OCI-LY1 (cell line): ENCODE data around the gene ZNF701.

Experiments
- H2AFZ ChIP-seq: fragments of 200-600 bp; sonication (generic), shearing (Covaris generic); 2 replicates; pipeline ENCODE4 v1.6.0; 2014; ENCODE audit warnings: antibody characterized with exemption, mild to moderate bottlenecking, low read length
- H3F3A ChIP-seq: fragments of 200-600 bp; sonication (generic), shearing (Covaris generic); 2 replicates; pipeline ENCODE4 v1.6.0; 2014; ENCODE audit warnings: mild to moderate bottlenecking, antibody characterized with exemption, low read length, moderate library complexity; ENCODE audit not compliant: insufficient read depth
- H3K27ac ChIP-seq: fragments of 200-600 bp; sonication (generic); 2 replicates; pipeline ENCODE4 v1.5.1; 2014; ENCODE audit warnings: low read length, mixed run types, mild to moderate bottlenecking, low read depth; ENCODE audit not compliant: poor library complexity, severe bottlenecking
- H3K27me3 ChIP-seq: fragments of 200-600 bp; sonication (generic); 2 replicates; pipeline ENCODE4 v1.6.0; 2014; ENCODE audit warnings: antibody characterized with exemption, mild to moderate bottlenecking, low read length, moderate library complexity; ENCODE audit not compliant: insufficient read depth
- H3K36me3 ChIP-seq: fragments of 200-600 bp; sonication (generic); 2 replicates; pipeline ENCODE4 v1.6.1; 2014; ENCODE audit warnings: mild to moderate bottlenecking, antibody characterized with exemption, low read length, moderate library complexity, mixed read lengths; ENCODE audit not compliant: insufficient read depth
- H3K4me1 ChIP-seq: fragments of 200-600 bp; sonication (generic); 2 replicates; pipeline ENCODE4 v1.5.1; 2014; ENCODE audit warnings: mild to moderate bottlenecking, low read length, moderate library complexity; ENCODE audit not compliant: insufficient read depth, severe bottlenecking
- H3K4me2 ChIP-seq: fragments of 200-600 bp; sonication (generic), shearing (Covaris generic); 2 replicates; pipeline ENCODE4 v1.6.1; 2014; ENCODE audit warnings: low read length
- H3K4me3 ChIP-seq: fragments of 200-600 bp; sonication (generic); 2 replicates; pipeline ENCODE4 v1.5.1; 2014; ENCODE audit warnings: low read length, low read depth, mild to moderate bottlenecking, mixed read lengths; ENCODE audit not compliant: poor library complexity, severe bottlenecking
- H3K79me2 ChIP-seq: fragments of 200-600 bp; shearing (Covaris generic); 2 replicates; pipeline ENCODE4 v1.6.1; 2016; ENCODE audit warnings: mixed run types, low read length, mixed read lengths; ENCODE audit not compliant: insufficient read depth
- H3K9ac ChIP-seq: fragments of 200-600 bp; sonication (generic), shearing (Covaris generic); 2 replicates; pipeline ENCODE4 v1.6.1; 2014; ENCODE audit warnings: mild to moderate bottlenecking, low read length, mixed read lengths
- H3K9me2 ChIP-seq: fragments of 200-600 bp; sonication (generic), shearing (Covaris generic); 2 replicates; pipeline ENCODE4 v1.6.1; 2014; ENCODE audit warnings: low read depth, mild to moderate bottlenecking, low read length, mixed read lengths
- H3K9me3 ChIP-seq: fragments of 200-600 bp; shearing (Covaris generic); 2 replicates; pipeline ENCODE4 v1.6.1; 2014; ENCODE audit warnings: low read length, mixed read lengths
- H4K20me1 ChIP-seq: fragments of 200-600 bp; sonication (generic), shearing (Covaris generic); 2 replicates; pipeline ENCODE4 v1.6.0; 2016; ENCODE audit warnings: mild to moderate bottlenecking, low read length; ENCODE audit not compliant: insufficient read depth
- CTCF ChIP-seq: fragments of 200-600 bp; sonication (generic), shearing (Covaris generic); IDR thresholded peaks from 2 replicates; pipeline ENCODE4 v1.5.1; 2017; ENCODE audit warnings: mild to moderate bottlenecking, antibody characterized with exemption, low read length, moderate library complexity, mixed read lengths
- EZH2 ChIP-seq: fragments of 200-600 bp; sonication (generic), shearing (Covaris generic); IDR thresholded peaks from 2 replicates; pipeline ENCODE4 v1.8.0; 2017; ENCODE audit warnings: borderline replicate concordance, mixed run types, mild to moderate bottlenecking, antibody characterized with exemption, low read length, moderate library complexity, mixed read lengths

Gene ZNF701

GRCh38 chr19:52527134-52527955 lies 42.7 kb upstream of the ZNF701 start, which contains the start of gene ZNF808:
TSS of gene ZNF808 (plus strand) at chr19:52527668. CDS start at chr19:52543285, 15,617 bp downstream.
- H3K79me2 ChIP-seq = 0 out of 2 replicates have a peak, but pooled peaks cover 3% of the 10 kb centered on the region
- H3K9me3 ChIP-seq = peaks cover 7% of the 10 kb centered on the region; the same call in 1 of the 2 replicates
- H4K20me1 ChIP-seq = no peaks in the 10 kb centered on the region
- H3K9me2 ChIP-seq = no peaks in the 10 kb centered on the region
- peak; percentile 61 for TF ChIP-seq CTCF
- no peak for TF ChIP-seq EZH2
- no peaks in the 10 kb centered on the region for H3F3A ChIP-seq
- peak within 1 kb of the TSS; percentile 78 for H3K4me2 ChIP-seq
- H3K27ac ChIP-seq = peak within 1 kb of the TSS; percentile 40
- peak within 1 kb of the TSS; percentile 90 for H3K4me3 ChIP-seq
- peak within 1 kb of the TSS; percentile 31; the same call in 1 of the 2 replicates for H2AFZ ChIP-seq
- H3K36me3 ChIP-seq = peaks cover 17% of the 10 kb centered on the region; the same call in 1 of the 2 replicates
- H3K9ac ChIP-seq = peak within 1 kb of the TSS; percentile 80
- no peaks in the 10 kb centered on the region for H3K27me3 ChIP-seq
- H3K4me1 ChIP-seq = peaks cover 14% of the 10 kb centered on the region

- H3K27ac ChIP-seq = peak overlapping the region; percentile 40
- peak overlapping the region; percentile 90 for H3K4me3 ChIP-seq
- peaks cover 4% of the 10 kb centered on the region; the same call in 1 of the 2 replicates for H3K9me3 ChIP-seq
- H4K20me1 ChIP-seq = no peaks in the 10 kb centered on the region
- peak overlapping the region; percentile 78 for H3K4me2 ChIP-seq
- 0 out of 2 replicates have a peak, but pooled peaks cover 3% of the 10 kb centered on the region for H3K79me2 ChIP-seq
- H3K4me1 ChIP-seq = peaks cover 14% of the 10 kb centered on the region
- H3K36me3 ChIP-seq = peaks cover 23% of the 10 kb centered on the region
- H3K9ac ChIP-seq = peak overlapping the region; percentile 80
- H2AFZ ChIP-seq = no peak overlapping the region
- no peaks in the 10 kb centered on the region for H3F3A ChIP-seq
- no peaks in the 10 kb centered on the region for H3K27me3 ChIP-seq
- H3K9me2 ChIP-seq = no peaks in the 10 kb centered on the region
- TF ChIP-seq EZH2 = no peak
- no peak for TF ChIP-seq CTCF
Measured at GRCh38 chr19:52527956-52528351, 42.1 kb upstream of the ZNF701 start.

- Histone ChIP-seq H3K4me3 (no peak overlapping the region), H3K27me3 (no peaks in the 10 kb centered on the region), H3K4me1 (peaks cover 10% of the 10 kb centered on the region), H3K9me3 (peaks cover 6% of the 10 kb centered on the region; the same call in 1 of the 2 replicates), H3K4me2 (no peak overlapping the region), H3K9ac (no peak overlapping the region), H3K36me3 (peaks cover 55% of the 10 kb centered on the region), H3F3A (no peaks in the 10 kb centered on the region), H2AFZ (no peak overlapping the region), H3K27ac (no peak overlapping the region), H4K20me1 (no peaks in the 10 kb centered on the region), H3K79me2 (0 out of 2 replicates have a peak, but pooled peaks cover 3% of the 10 kb centered on the region), H3K9me2 (no peaks in the 10 kb centered on the region)
- no peak for TF ChIP-seq CTCF
Measured at GRCh38 chr19:52532480-52532879, 37.6 kb upstream of the ZNF701 start.
